ENCODE measurements around the gene DBNDD1.

Gene DBNDD1

DNA sequence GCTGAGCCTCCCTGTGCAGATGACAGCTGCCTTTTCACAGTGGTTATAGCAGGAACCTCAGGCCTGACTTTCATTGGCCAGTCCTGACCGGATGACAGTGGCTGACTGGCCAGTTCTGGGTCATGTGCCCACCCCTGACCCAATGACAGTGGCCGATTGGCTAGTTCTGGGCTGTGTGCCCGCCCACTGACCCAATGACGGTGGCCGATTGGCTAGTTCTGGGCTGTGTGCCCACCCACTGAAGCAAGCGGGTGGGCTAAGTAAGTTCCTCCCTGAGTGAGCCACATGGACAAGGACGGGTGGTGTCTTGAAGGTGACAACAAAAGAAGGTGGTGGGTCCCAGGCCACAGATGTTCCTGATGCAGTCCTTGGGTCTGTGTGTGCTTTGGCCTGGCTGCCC, 61.2 kb downstream of the DBNDD1 start:
- DNase-seq: peak; percentile 17

DNA sequence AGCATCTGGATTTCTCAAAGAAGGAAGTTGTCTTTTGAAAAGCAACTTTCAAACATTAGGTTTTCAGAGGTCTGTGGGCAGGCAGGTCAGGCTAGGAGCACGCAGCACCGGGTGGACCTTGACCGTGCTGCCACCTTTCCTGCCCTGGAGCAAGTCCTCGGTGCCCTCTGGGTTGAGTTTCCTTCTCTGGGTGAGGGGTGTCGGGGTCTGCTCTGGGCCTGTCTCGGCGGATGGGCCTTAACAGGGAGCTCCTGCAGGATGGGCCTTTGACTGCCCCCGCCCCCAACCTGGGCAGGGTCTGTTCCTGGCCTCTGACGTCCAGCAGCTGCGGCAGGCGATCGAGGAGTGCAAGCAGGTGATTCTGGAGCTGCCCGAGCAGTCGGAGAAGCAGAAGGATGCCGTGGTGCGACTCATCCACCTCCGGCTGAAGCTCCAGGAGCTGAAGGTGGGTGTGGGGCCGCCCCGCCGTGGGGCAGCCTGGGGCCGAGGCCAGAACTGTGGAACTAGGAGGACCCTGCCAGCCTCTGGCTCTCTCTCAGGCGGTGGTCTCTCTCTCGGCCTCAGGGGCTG, 62.0 kb downstream of the DBNDD1 start:
- no peak for DNase-seq

DNA sequence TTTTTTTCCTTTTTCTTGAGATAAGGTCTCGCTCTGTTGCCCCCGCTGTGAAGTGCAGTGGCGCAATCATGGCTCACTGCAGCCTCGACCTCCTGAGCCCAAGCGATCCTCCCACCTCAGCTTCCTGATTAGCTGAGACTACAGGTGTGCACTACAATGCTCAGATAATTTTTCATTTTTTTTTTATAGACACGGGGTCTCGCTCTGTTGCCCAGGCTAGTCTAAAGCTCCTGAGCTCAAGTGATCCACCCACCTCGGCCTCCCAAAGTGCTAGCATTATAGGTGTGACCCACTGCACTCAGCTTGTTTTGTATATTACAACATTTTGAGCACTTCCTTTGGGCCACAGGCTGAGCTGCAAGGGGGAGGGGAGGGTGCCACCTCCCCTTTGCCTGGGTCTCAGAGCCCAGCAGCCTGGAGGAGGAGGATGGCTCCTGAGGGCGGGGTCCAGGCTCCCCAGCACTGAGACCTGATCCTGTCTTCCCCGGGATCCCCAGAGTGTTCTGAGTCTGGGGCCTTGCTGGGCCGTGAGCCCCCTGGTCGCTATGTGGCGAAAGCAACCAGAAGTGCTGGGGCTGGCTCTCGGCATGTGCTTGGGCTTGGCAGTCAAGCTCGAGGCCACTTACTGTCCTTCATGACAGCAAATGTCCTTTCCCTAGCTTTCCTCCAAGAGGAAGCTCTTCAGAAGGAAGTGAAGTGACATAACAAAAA, 62.6 kb downstream of the DBNDD1 start:
- DNase-seq: no peak

DNA sequence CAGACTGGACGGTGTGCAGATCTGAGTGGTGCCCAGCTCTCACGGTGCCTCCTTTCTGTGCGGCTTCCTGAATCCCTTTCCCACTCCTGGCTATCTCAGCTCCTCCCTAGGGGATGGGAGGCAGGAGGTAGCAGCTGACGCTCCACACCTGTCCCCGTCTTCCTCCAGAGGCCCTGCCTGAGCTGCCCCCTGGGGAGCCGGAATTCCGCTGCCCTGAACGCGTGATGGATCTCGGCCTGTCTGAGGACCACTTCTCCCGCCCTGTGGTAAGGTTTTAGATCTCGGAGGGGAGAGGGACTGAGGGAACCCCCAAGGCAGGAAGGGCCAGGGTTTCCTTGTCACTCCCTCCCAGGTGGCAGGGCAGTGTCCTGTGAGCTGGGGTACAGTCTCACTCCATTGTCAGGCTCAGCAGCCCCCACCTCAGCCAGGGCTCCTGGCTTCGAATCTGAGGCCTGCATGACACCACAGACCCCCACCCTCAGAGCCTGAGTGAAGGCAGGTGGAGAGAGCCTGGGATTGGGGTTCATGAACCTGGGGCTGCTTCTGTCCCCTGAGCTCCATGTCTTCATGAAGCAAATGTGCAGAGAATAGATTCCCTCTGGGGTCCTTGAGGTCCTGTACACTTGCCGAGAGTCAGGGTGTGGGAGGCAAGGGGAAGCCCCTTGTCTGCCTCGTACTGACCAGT, 64.1 kb downstream of the DBNDD1 start:
- no peak for DNase-seq
